Right lobe of liver (tissue), 6 donors: ENCODE data around the gene HKDC1. TPM values are rescaled to one million over a fixed set of nuclear protein-coding genes. Genes with fewer than 3 reads are reported as not detected.
"Not testable (repeated sequence)": the region's sequence is repeated elsewhere in the genome, so short reads cannot be mapped to it uniquely, and the experiment has no call there.

ENCODE experiments used
- ATAC-seq, 4 donors: fragments of 200-7000 bp; cut with Tn5 transposase; one replicate each; pipeline ENCODE4 v1.9.1; 2020; ENCODE audit warnings: mild to moderate bottlenecking in 4 of 4, moderate library complexity in 4 of 4
- DNase-seq, 3 donors: peaks; one replicate each; pipeline ENCODE4 v3.0.0-alpha.2; 2020
- H3K27ac ChIP-seq, 3 donors: fragments of 200-600 bp; one replicate each; pipeline ENCODE4 v1.8.0; 2022
- H3K27me3 ChIP-seq, 2 donors: fragments of 200-600 bp; one replicate each; pipeline ENCODE4 v1.8.0; 2022
- H3K36me3 ChIP-seq, 4 donors: fragments of 200-600 bp; sonication (generic) in 1 of 4; one replicate each; pipeline versions ENCODE4 v1.5.1 to v1.8.0; 2017 to 2022; ENCODE audit warnings: control low read depth in 1 of 4
- H3K4me1 ChIP-seq, 4 donors: fragments of 200-600 bp; sonication (generic) in 1 of 4; one replicate each; pipeline versions ENCODE4 v1.5.1 to v1.8.0; 2017 to 2022; ENCODE audit warnings: control low read depth in 1 of 4
- H3K4me3 ChIP-seq, 3 donors: fragments of 200-600 bp; one replicate each; pipeline ENCODE4 v1.8.0; 2022
- H3K9me3 ChIP-seq, 4 donors: fragments of 200-600 bp; sonication (generic) in 1 of 4; one replicate each; pipeline versions ENCODE4 v1.5.1 to v1.8.0; 2017 to 2022; ENCODE audit warnings: control low read depth in 1 of 4
- CTCF ChIP-seq, 4 donors: fragments of 200-600 bp in 3 of 4; fragments of 450-650 bp in 1 of 4; IDR thresholded peaks; one replicate each; pipeline versions ENCODE4 v1.5.1 to v1.8.0; 2016 to 2022; ENCODE audit warnings: antibody characterized with exemption in 4 of 4, mild to moderate bottlenecking in 2 of 4
- POLR2A ChIP-seq: fragments of 450-650 bp; IDR thresholded peaks from one replicate; pipeline ENCODE4 v1.6.1; 2017; ENCODE audit warnings: antibody characterized with exemption, mild to moderate bottlenecking
- WGBS: methylation state at CpG from one replicate; pipeline ENCODE4 v1.1.6; 2018; ENCODE audit warnings: low coverage, low lambda C conversion rate; ENCODE audit not compliant: insufficient coverage; ENCODE audit errors: missing lambda C conversion rate; 5-methylcytosine and 5-hydroxymethylcytosine counted together
- intact Hi-C, 2 donors: fragments of 100-400 bp; cut with DNase I; formaldehyde crosslinking; loops; one replicate each; pipeline versions ENCODE4 v1.11.2 to v1.14.1; 2022
- total RNA-seq, 6 experiments: library from RNA; depleted of rRNA in 2 of 6; stranded (reverse); fragments of >200 nt in 2 of 6; fragmentation: NEBNext Ultra II Directional in 3 of 6; extraction: Animal tissue kit (Norgen Biotek cat#: 25700) in 3 of 6; gene quantifications; one replicate each; pipeline versions ENCODE4 v1.1.0 to v1.2.4, GENCODE V29; 2016 to 2023
- donor health status: DM: no; HTN: yes; CAD: no.
- donor health status: DM: no; HTN: no; CAD: no.
- donor health status: DM: no; HTN: no; CAD: no.
- donor health status: DM: no; HTN: yes; CAD: no.
- donor health status: DM: no; HTN: yes; CAD: no.

HKDC1 gene
- total RNA-seq, 6 experiments from 2014 or later, result 0.24 to 44.5 (median 20.1) TPM

DNA sequence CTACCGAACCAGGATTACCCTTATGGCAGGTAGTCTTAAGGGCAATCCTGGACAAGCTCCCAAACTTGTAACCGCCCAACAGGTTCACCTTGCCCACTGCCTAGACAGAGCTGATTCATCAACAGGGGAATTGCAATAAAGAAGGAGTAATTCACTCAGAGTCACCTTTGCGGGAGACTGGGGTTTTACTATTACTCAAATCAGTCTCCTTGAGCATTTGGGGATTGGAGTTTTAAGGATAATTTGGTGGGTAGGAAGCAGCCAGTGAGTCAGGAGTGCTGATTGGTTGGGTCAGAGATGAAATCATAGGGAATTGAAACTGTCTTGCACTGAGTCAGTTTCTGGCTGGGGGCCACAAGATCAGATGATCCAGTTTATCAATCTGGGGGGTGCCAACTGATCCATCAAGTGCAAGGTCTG lies 83.5 kb downstream of the HKDC1 start:
- H3K27me3 ChIP-seq, result no peaks in the 10 kb centered on the region
- H3K27ac ChIP-seq, result no peak overlapping the region
- no peak overlapping the region for H3K4me3 ChIP-seq
- intact Hi-C loops, result no loop called here
- H3K4me1 ChIP-seq, result no peaks in the 10 kb centered on the region
- H3K9me3 ChIP-seq, result no peaks in the 10 kb centered on the region
- no peak for DNase-seq
- 96% methylated on average over 3 of the region's 3 CpGs for WGBS
- no peak for ATAC-seq
- no peak for TF ChIP-seq CTCF (IDR thresholded peaks at IDR 0.05)
- TF ChIP-seq POLR2A, result no peak
- H3K36me3 ChIP-seq, result no peaks in the 10 kb centered on the region

DNA sequence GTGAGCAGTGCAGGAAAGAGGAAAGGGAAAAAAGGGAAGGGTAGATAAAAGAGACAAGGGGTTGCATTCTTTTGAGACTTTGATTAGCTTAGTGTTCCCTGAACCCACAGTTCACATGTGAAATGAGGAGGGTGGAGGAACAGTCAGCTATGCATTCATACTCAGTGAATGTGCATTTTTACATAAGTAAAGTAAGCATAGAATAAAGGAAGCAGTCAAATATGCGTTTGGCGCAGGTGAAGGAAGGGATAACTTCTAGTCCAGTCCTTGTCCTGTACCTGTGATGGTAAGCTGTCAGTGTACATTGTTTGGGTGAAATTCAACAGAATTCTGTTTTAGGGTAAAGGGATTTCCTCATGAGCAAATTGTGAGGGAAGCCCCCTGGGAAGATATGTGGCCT lies 86.3 kb downstream of the HKDC1 start:
- 94% methylated on average over 2 of the region's 2 CpGs for WGBS
- no peaks in the 10 kb centered on the region for H3K36me3 ChIP-seq
- intact Hi-C loops, result no loop called here
- H3K4me1 ChIP-seq, result no peaks in the 10 kb centered on the region
- no peak overlapping the region for H3K4me3 ChIP-seq
- no peak overlapping the region for H3K27ac ChIP-seq
- no peak for TF ChIP-seq POLR2A
- no peak for TF ChIP-seq CTCF (IDR thresholded peaks at IDR 0.05)
- no peak for DNase-seq
- H3K9me3 ChIP-seq, result no peaks in the 10 kb centered on the region
- ATAC-seq, result no peak
- no peaks in the 10 kb centered on the region for H3K27me3 ChIP-seq

DNA sequence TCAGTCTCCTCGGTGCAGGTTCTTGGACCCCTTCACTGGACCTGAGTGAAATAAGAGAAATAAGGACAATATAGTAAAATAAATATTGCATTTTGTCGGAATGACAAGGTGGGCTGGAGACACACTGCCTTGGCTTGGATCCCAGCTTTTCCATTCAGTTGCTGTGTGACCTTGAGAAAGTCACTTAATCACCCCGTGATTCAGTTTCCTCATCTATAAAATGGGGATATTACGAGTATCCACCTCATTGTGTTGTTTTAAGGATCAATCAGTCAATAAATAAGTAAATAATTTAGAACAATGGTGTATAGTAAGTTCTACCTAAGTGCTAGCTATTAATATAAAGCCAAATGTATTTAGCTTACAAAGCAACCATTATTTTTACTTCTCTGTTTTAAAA lies 87.3 kb downstream of the HKDC1 start:
- ATAC-seq, result no peak
- no peak overlapping the region for H3K27ac ChIP-seq
- H3K4me3 ChIP-seq, result no peak overlapping the region
- no peaks in the 10 kb centered on the region for H3K9me3 ChIP-seq
- WGBS, result 66% methylated on average over 4 of the region's 4 CpGs
- no peak for DNase-seq
- intact Hi-C loops, result no loop called here
- H3K27me3 ChIP-seq, result no peaks in the 10 kb centered on the region
- no peaks in the 10 kb centered on the region for H3K4me1 ChIP-seq
- no peaks in the 10 kb centered on the region for H3K36me3 ChIP-seq
- TF ChIP-seq POLR2A (no peak), CTCF (IDR thresholded peaks at IDR 0.05) (no peak)

GRCh38 chr10:69308304-69308703 lies 88.2 kb downstream of the HKDC1 start:
- H3K4me3 ChIP-seq, DNase-seq, H3K27ac ChIP-seq, intact Hi-C loops, H3K36me3 ChIP-seq, H3K27me3 ChIP-seq, H3K4me1 ChIP-seq, H3K9me3 ChIP-seq, ATAC-seq: not testable (repeated sequence)
- WGBS, result no CpG with 5 or more reads among the region's 10 CpGs

- TF ChIP-seq POLR2A (no peak), CTCF (IDR thresholded peaks at IDR 0.05) (no peak)
- no peaks in the 10 kb centered on the region for H3K4me1 ChIP-seq
- no peak overlapping the region for H3K27ac ChIP-seq
- 36% methylated on average over 4 of the region's 4 CpGs for WGBS
- DNase-seq, result no peak
- H3K27me3 ChIP-seq, result no peaks in the 10 kb centered on the region
- no peak for ATAC-seq
- intact Hi-C loops, result no loop called here
- H3K36me3 ChIP-seq, result no peaks in the 10 kb centered on the region
- H3K9me3 ChIP-seq, result no peaks in the 10 kb centered on the region
- no peak overlapping the region for H3K4me3 ChIP-seq
Measured at GRCh38 chr10:69311309-69311708, 91.2 kb downstream of the HKDC1 start.
